GM19468 (cell line): ENCODE measurements around the gene YTHDF1.
"Not testable (repeated sequence)": the region's sequence is repeated elsewhere in the genome, so short reads cannot be mapped to it uniquely, and the experiment has no call there.

ENCODE experiments used
- ATAC-seq: cut with Tn5 transposase; IDR thresholded peaks from one replicate; pipeline ENCODE4 v1.9.1; 2021; ENCODE audit warnings: mild to moderate bottlenecking, moderate library complexity, moderate number of reproducible peaks; ENCODE audit not compliant: unreplicated experiment; ENCODE audit errors: extremely low read depth

YTHDF1 gene

DNA sequence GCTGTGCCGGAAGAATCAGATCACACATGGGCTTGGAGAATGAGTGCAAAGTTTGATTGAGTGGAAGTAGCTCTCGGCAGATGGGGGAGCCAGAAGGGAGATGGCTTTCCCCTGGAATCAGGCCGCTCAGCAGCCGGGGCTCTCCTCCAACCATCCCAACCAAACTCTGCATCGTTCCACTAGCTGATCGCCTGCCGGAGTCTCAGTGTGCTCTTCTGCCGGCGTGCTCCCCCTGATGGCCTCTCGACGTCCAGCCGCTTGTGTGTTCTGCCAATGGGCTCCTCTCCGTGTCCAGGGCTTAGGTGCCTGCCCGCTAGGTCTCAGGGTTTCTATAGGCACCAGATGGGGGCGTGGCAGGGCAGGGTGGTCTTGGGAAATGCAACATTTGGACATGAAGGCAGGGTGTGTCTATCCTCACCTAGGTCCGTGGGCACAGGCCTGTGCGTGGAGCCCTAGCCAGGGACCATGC, 14.9 kb upstream of the YTHDF1 start:
- ATAC-seq: no peak

DNA sequence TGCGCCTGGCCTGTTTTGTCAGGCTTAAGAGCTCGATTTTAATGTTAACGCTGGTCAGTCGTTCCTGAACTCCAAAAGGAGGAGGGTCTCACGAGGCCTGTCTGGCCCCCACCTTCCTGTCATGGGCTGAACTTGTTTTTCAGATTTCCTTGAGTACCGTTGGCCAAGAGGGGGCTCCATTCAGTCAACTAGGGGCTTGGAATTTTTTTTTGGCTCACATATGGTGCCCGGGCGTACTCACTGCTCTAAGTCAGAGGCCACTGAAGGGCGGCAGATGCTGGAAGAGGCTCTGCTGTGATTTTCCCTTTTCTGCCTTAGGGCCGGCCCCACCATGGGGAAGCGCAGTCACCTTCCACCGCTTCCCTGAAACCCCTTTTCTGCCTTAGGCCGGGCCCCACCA, 12.9 kb upstream of the YTHDF1 start:
- no peak for ATAC-seq

DNA sequence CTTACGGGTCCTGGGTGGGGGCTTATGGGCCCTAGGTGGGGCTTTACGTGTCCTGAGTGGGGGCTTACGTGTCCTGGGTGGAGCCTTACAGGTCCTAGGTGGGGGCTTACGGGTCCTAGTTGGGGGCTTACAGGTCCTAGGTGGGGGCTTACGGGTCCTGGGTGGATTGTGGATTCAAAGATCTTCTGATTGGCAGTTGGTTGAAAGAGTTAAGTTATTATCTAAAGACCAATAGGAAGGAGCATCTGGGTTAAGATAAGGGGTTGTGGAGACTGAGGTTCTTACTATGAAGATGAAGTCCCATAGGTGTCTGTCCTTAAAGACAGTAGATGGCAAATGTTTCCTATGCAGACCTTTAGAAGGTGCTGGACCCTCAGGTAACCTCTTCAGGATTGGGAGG, 11.3 kb upstream of the YTHDF1 start:
- no peak for ATAC-seq

DNA sequence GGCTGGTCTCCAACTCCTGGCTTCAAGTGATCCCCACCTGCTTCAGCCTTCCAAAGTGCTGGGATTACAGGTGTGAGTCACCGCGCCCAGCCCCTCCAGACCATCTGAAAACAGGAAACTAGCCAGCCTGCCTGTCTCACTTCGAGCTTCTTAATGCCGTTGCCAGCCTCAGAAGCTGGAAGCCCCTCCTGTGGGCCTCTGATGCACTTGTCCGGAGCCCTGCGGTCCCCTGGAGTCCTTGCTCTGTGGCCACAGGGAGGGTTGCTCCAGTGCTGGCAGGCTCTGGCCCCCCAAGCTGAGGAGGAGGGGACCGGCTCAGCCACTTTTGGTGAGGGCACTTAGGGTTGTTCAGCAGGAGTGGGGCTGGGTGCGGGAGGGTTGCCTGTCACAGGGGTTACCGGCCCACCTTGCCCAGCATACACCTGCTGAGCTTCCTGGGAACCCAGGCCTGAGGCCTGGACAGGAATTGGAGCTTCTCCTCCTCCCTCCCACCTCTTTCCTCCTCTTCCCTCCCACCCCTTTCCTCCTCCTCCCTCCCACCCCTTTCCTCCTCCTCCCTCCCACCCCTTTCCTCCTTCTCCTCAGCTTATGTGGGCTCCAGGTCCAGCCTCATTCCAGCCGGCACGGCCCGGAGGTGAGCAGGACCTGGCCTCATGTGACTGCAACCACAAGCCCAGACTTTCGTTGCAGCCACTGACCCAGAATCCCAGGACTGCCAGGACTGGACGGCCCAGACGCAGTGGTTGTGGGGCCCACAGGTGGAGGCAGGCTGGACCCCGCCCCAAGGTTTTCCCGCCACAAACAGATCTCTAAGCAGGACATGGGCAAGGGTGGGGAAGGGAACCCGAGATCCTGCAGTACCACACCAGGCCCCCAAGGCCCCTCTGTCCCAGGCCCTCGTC, 10.4 kb upstream of the YTHDF1 start:
- no peak for ATAC-seq

DNA sequence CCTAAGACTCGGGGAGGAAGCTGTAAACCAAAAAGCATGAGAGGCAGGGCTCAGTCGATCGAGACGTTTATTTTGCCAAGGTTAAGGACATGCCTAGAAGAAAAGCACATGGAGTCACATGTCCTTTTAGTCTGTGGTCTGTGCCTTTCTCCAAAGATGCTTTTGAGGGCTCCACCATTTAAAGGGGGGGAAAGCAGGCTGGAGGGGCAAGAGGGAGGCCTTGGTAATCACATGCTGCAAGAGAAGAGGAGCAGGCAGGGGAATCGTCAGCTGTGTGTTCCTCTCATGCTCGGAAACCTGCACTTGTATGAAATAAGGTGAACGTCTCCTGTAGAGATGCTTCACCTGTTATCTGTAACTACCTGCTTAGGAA, 9.1 kb upstream of the YTHDF1 start:
- no peak for ATAC-seq

DNA sequence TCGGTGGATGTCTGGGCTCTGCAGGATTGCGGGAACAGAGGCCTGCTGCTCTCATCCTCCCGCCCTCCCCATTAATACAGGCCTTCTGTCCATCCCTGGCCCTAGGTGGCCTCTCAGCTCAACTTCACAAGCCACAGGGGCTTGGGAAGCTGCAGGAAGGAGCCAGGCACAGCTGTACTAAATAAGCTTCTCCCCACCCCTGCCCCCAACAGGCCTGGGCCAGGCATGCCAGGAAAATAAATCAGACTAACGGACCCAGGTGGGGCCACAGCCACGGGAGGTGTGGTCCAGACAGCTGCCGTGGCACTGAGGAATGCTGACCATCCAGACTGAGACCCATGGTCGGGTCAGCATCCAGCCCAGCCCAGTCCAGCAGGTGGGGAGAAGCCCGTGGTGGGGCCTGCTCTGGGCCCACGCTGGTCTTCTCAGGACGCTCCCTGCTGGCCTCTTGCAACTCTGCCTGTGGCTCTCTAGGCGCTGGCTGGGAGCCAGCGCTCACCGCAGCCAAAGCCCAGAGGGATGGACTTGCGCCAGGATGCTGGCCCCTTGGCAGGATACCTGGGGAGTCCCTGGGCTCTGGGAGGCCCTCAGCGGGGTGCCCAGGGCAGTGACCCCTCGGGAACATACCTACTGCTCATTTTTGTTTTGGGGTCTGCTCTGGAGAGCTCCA, 8.6 kb upstream of the YTHDF1 start:
- ATAC-seq: no peak

DNA sequence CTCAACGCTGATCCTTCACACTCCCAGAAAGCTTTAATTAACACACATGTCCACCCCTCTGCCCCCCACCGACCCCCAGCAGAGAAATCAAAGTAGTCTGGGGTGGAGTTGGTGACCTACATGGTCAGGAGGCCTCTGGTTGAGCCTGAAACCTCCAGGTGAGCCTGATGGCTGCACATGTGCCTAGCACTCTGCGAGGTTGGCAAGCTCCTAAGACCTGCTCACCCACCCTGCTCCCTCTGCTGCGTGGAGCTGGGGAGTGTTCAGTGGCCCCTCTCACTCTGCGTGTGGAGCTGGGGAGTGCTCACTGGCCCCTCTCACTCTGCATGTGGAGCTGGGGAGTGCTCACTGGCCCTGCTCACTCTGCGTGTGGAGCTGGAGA, 7.9 kb upstream of the YTHDF1 start:
- ATAC-seq: no peak

DNA sequence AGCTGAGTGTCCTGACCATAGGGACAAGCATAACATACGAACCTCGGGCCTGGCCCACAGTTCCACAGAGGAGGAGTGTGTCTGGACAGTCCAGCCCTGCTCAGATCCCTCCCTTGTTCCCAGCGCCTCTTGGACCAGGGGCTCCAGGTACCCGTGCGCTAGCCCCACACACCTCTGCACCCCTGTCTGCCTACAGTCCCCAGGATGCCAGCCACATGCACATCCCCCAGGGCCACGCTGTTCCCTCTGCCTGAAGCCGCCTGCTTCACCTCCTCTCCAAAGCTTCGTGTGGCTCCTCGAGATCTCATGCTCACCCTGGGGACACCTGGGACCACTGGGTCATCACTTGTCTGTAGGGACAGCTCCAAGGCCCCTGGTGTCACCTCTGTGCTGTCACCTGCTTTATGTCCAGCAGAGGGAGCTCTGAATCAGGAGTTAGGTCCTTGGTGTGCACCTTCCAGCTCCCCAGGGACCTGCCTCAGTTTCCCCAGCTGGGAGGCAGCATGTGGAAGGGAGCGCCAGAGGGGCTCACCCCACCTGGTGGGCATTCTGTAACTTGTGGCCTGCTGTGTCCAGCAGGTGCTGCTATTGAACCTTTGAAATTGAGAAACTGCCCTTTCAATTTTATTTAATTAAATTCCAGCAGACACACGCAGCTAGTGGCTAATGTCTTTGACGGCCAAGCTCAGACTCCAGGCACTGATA, 7.3 kb upstream of the YTHDF1 start:
- ATAC-seq: no peak

DNA sequence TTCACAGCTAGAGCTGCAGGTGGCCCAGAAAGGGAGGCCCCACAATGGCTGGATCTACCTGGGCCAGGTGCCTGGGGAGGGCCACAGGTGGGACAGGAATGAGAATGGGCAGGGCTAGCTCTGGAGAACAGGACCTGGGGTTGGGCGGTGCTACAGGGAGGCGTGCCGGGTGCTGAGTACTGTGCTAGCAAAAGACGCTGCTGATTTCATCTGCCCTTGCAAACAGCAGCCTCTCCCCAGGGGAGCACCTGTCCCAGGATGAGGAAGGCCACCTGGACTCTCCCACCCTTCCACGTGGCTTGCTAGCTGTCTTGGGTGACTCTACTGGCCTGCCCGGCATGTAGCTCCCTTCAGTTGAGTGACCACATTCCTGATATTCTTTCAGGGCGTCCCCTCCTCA, 6.6 kb upstream of the YTHDF1 start:
- ATAC-seq: no peak

DNA sequence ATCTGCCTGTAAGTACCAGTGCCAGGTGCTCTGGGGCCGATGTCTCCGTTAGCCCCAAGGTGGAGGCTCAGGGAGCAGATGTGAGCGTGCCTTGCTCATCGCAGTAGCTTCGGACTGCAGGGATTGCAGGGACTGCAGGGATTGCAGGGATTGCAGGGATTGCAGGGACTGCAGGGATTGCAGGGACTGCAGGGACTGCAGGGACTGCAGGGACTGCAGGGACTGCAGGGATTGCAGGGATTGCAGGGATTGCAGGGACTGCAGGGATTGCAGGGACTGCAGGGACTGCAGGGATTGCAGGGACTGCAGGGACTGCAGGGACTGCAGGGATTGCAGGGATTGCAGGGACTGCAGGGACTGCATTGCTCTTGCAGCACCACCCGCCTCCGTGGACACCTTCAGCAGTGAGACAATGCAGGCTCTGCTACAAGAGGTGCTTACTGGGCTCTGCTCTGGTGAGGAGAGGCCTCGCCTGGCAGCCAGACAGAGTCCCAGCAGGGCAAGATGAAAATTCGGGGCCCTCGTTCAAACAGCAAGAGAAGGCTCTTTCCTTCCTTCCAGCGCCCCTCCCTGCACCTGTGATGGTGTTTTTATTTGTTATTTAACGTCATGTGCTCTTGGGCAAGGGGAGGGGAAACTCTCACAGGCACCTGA, 5.6 kb upstream of the YTHDF1 start:
- not testable (repeated sequence) for ATAC-seq

DNA sequence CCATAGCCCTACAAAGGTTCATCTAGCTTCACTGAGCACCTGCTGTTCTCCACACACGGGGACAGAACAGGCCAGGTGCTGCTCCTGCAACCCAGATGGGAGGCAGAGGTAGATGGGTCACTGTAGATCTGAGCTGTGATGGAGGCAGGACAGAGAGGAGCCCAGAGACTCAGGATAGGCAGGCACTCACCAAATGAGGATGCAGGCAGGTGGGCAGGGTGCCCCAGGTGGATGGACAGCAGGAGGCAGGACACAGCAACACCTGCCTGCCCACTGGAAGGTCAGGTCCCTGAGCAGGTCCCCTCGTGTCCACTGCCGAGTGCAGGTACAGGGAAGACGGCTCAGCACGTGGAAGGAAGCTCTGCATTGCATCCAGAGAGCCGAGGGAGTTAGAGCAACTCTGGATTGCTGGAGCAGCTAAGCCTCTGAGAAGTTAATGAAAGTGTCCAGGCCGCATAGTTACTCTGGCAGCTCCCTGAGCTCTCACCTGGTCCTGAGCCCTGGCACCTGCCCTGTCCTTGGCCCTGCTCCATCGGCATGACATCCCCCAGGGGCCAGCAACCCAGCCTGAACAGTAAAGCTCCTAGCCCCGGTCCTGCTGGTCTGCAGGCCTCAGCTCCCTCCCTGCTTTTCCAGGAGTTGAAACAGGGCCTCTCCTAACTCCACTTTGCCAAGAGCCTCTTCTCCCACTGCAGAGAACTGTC, 4.9 kb upstream of the YTHDF1 start:
- no peak for ATAC-seq

DNA sequence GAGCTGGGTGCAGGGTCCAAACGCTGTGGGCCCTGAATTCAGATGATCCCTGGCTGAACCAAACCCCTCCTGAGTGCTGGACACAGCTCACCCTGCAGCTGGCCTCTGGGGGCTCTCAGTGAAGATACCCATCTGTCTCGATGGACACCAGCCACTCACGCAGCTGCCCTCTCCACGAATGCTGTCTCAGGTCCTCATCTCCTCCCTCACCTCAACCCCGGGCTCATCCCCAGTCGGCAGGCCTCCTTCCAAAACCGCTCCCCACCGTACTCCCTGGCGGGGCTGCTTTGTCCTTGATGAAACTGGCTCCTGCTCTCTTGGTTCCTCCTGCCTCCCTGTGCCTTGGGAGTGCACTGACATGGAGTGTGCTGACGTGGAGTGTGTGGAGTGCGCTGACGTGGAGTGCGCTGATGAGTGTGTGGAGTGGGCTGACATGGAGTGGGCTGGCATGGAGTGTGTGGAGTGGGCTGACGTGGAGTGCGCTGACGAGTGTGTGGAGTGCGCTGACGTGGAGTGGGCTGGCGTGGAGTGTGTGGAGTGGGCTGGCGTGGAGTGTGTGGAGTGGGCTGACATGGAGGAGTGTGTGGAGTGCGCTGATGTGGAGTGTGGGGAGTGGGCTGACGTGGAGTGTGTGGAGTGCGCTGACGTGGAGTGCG, 4.1 kb upstream of the YTHDF1 start:
- no peak for ATAC-seq

DNA sequence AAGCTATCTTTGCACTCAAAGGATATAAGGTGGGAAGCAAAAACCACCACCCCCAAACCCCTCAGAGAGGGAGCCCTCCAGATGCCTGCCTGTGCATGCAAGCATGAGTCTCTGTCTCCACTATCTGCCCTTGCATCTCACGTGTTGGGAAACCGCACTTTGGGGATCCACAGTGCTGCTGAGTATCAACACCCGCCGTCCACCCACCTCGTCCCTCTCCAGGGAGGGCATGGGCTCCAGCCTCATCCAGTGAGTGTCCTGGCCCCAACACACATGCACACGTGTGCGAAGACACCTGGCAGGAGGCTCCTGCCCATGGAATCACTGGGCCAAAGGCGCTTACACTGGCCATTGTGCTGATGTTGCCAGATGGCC, 3.5 kb upstream of the YTHDF1 start:
- ATAC-seq: no peak

DNA sequence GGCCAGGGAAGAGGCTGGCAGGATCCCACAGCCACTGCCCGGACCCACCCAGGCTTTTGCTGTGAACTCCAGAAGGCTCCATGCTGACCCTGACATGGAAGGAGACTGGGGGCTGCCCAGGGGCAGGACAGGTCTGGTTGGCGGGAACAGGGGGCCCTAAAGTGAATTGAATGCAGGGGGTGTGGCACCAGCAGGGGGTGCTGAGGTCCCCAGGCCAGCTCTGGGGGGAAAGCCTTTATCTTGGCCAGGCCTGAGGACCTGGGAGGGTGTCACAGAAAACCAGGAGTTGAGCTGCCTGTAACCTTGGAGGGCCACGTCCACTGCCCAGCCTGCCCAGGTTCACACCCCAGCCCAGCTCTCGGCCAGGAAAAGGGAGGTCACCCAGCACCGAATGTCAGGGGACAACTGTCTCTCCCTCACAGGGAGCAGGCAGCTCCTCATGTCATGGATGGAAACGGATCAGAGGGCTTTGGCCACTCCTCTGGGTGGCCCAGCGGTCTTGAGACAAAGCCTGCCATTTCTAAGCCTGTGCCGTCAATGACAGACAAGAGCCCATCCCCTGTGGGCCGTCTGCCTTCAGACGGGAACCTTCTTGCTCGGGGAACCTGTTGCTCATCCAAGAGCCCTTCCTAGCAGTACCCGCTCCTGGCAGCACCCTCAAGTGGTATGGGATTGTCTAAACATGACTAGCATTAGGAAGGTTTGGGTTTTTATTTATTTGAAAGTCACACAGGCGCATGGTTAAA, 2.9 kb upstream of the YTHDF1 start:
- no peak for ATAC-seq

DNA sequence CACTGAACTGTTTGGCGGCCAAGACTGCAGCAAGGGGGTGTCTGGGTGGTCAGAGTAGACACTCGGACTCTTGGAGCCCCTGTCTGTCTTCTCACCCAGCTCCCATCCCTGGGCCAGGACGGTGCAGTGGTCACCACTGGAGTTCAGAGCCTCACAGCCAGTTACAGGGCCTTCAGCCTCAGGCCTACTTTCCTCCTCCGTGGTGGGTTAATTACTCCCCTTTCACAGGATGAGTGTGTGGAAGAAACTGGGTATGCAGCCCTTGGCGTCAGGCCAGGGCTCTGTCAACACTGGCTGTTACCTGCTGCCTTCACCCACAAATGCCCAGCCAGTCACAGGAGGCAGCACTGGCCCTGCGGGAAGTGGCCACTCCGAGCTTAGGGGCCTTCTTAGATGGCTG, 1.8 kb upstream of the YTHDF1 start:
- no peak for ATAC-seq

DNA sequence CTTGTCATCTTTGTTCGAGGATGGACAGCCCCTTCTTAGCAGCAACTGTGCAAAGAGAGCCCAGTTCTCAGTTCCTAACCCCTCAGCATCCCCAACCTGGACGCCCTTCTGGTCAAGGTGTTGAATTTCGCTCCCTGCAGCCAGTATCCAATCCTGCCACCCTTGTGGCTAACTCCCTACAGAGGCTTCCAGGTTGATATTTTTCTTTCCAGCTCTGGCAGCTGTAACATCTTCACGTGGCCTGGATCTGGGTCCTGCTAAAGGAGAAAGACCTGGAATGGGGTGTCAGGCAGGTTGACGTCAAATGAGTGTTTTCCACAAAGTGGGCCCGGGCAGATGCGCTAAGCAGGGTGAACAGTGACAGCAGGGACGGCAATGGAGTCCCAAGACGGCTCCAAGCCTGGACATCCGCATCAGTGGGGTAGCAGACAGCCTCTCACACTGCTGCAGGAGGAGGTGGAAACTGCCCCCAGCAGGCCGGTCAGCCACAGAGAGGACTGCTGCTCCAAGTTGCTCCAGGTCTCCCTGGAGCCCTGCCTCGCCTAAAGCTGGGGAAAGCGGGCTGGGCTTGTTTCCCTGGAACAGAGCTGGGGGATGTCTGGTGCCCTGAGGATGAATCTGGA, 1.0 kb upstream of the YTHDF1 start:
- ATAC-seq: no peak

DNA sequence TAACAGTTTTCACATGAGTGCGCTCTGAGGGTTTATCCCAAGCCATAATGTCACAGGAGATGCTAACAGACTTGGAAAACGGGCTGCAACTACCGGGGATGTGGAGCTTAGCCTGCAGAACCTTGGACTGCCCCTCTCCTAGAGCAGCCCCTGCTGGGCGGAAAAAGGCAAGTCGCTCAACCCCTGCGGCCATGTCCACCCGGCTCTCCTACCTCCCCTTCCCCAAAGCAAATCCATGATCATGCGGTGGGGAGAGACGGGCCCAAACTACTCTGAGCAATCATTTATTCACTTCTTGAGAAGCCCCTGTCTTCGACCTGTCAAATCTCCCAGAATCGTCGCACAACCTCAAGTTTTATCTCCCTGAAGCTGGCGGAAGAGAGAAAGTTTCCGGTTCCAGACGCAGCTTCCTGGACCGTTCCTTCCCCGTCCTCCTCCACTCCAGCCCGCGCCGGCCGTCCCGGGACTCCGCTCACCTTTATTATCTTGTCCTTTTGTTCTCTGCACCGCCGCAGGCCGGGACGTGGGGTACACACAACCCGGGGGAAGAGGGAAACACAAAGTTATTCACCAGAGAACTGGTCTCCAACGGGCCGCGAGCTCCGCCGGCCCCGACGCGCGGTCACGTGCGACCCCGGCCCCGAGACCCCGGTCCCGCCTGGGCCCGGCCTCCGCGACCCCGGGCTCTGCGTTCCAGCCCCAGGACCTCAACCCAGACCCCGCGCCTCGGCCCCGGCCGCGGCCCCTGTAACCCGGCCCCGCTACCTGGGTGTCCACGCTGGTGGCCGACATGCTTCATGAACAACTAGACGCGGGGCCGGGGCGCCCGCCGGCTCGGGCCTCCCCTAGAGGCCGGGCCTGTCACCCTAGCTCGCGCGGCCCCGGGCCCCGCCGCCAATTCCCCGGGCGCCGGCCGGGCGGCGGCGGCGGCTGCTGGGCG, 560 bp downstream of the YTHDF1 start:
- ATAC-seq: no peak
